HG03457 (cell line): Measurements from ENCODE around the gene MPRIP.
"Not testable (repeated sequence)": the region's sequence is repeated elsewhere in the genome, so short reads cannot be mapped to it uniquely, and the experiment has no call there.

Experiments
- ATAC-seq: cut with Tn5 transposase; IDR thresholded peaks from one replicate; pipeline ENCODE4 v1.9.1; 2021; ENCODE audit warnings: moderate number of reproducible peaks; ENCODE audit not compliant: unreplicated experiment

MPRIP gene

GRCh38 chr17:17180741-17181525 is 138.7 kb downstream of the MPRIP start:
- ATAC-seq, result no peak

DNA sequence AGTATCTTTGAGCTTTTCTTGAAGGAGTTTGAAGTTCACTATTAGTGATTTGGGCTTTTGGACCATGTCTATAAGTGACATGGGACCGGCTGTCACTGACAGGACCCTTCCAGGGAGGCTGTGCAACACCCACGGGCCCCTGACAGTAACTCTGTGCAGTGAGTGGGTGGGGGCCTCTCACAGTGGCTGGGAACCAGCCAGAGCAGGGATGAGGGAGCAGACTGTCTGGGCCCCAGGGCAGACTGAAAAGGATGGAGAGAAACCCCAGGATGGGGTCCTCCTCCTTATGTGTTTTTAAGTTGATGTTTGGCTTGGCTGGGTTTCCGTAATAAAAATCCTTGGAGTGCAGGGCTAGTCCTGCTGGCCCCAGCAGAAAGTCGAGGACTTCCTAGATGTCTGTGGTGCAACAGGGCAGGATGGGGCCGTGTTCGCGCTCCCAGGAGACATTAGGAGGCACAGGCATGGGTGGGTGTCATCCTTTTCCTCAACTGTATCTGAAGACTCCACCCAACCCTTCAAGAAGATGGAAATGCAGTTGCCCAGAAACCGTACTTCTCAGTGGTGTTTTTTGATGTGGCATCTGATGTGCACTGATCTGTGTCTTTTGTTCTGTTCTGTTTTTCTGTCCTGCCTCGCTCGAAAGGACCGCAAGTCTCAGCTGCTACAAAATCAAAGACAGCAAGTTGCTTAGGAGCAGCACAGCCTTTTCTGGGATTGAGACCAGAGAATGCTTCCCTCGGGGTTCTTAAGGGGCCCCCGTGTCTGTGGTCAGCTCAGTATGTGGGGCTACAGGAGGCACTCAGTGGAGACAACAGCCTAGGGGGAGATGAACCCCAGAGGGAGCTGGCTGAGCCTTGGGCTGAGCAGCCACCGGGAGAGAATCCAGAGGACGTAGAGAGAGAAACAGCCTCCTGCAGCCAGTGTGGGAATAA is 139.7 kb downstream of the MPRIP start:
- no peak for ATAC-seq

GRCh38 chr17:17182598-17183136 is 140.4 kb downstream of the MPRIP start:
- ATAC-seq, result no peak

- ATAC-seq, result no peak
These were observed 141.5 kb downstream of the MPRIP start for GRCh38 chr17:17183744-17184143.

- not testable (repeated sequence) for ATAC-seq
These were observed 142.9 kb downstream of the MPRIP start for GRCh38 chr17:17184985-17185757.

DNA sequence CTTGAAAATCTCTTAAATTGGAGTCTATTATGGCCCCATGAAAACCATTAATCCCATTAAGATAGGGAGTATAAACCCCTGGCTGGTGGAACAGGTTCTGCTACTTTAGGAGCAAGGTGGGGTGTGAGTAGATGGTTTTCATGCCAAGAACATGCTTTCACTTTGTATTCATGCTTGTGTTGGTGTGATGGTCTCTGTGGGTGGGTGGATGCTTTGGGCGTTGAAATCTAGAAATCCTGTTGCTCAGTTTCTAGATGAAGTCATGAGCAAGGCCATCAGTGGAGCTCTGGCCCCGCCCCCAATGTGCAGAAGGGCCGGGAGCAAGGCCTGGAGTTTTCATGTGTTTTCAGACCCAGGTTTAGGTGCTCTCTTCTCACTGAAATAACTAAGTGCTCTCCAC is 143.8 kb downstream of the MPRIP start:
- no peak for ATAC-seq

GRCh38 chr17:17186551-17187505 is 144.6 kb downstream of the MPRIP start:
- ATAC-seq, result no peak

DNA sequence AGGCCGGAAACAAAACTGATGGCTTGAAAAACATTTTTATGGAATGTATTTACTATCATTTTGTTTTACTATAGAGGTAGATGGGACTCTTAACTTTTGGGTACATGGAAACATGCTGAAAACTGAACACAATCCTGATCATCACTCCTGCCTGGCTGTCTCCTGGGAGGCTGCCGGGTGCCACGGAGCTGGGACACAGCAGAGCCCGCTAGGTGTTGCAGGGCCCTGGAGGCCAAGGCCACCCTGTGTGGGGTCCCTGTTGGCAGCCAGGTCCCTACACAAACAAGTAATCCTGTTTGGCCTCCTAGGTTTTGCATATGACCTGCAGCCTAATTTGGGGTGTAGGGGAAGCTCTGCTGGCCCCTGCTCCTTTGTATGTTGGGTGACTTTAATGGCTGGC is 146.3 kb downstream of the MPRIP start:
- no peak for ATAC-seq

- ATAC-seq, result no peak
These were observed 147.3 kb downstream of the MPRIP start for GRCh38 chr17:17189559-17189958.

GRCh38 chr17:17190188-17190587 is 147.9 kb downstream of the MPRIP start:
- ATAC-seq, result no peak

DNA sequence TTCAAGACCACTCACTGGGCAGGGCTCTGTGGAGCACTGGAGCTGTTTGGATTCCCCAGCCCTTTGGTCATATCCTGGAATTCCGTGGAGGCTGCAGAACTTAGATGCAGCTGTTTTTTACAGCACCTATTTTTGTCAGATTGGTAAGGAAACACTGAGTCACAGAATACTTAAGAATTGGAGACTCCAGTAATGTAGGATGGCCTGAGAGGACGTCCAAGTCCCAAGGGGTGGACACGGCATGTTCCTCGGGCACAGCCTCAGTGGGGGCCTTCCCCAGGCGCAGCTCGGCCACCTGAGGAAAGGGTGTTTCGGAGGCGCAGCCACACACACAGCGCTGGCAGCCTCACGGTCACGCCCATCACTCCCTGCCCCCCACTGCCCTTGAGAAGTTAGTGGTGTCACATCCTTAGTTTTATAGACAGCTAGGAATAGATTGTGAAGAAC is 149.1 kb downstream of the MPRIP start:
- ATAC-seq, result no peak

GRCh38 chr17:17191961-17192381 is 149.7 kb downstream of the MPRIP start:
- no peak for ATAC-seq

DNA sequence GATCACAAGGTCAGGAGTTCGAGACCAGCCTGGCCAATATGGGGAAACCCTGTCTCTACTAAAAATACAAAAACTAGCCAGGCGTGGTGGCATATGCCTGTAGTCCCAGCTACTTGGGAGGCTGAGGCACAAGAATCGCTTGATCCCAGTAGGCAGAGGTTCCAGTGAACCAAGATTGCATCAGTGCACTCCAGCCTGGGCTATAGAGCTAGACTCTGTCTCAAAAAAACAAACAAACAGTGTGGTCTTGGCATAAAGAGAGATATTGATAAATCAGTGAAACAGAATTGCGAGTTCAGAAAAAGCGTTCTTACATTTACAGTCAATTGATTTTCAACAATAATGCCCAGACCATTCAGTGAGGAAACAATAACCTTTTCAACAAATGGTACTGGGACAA is 153.2 kb downstream of the MPRIP start:
- ATAC-seq, result not testable (repeated sequence)

- ATAC-seq, result no peak
These were observed 154.5 kb downstream of the MPRIP start for GRCh38 chr17:17196776-17197175.

DNA sequence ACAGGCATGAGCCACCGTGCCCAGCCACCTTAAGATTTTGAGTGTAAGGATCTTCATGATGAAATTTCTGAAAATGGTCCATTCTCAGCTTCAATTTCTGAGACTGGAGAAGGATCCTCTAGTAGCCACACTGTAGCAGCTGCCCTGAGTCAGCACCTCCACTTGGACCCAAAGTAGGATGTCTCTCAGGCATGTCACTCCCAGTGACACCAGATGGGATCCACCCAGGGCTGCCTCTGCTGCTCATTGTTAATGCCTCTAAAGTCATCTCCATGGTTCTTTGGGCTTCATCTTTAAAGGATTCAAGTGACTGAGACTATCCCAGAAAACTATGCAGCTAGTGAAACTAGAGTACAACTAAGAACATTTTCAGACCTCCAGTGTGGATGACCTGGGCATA is 156.0 kb downstream of the MPRIP start:
- ATAC-seq, result no peak

DNA sequence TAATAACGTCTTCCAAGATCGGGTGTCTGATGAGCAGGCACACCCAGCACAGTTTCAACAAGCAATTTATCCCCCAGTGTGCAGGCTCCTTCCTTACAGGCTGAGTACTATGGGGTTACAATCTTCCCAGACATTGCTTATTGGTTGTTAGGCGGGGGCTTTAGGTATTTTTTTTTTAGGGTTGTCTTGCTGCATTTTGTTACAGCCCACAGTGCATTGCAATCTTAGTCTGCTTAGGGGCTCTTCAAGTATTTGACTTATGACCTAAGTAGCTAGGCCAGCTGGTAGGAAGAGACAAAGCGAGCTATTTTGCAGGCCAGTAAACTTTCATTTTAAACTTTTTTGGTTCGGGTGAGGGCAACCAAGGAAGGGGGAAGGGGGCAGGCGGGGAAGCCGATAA is 158.1 kb downstream of the MPRIP start:
- ATAC-seq, result no peak

GRCh38 chr17:17200831-17201230 is 158.6 kb downstream of the MPRIP start:
- no peak for ATAC-seq

DNA sequence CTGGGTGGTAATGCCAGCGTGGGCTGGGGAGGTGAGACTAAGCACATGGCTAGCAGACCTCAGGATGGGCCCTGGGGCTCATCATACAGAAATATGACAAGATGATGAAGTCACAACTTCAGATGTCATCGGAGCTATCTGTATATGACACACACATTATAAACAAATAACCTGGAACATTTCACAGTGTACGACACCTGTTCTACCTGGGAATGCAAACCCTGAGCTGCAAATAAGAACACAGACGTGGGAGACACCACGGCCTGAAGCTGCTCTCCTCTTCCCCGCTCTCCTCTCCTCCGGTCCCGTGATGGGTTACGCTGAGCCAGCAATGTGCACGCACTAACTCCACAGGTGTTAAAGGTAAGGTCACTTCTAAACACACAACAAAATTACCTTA is 159.0 kb downstream of the MPRIP start:
- no peak for ATAC-seq

DNA sequence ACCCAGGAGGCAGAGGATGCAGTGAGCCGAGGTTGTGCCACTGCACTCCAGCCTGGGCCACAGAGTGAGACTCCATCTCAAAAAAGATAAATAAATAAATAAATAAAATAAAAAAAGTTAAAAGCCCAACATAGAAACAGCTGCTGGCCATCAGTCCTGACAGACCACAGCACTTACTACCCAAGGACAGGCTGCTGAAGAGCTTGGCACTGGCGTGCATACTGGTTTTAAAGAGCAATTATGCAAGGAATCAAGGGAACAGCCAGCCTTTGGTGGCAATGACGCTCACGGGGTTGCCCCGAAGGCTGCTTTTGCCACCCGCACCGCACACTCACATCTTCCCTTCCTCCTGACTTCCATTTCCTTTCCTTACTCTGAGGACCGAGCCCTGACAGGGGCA is 159.7 kb downstream of the MPRIP start:
- no peak for ATAC-seq
